Gastroesophageal sphincter (tissue), 4 donors: ENCODE results near the gene IL24. TPM values are rescaled to one million over a fixed set of nuclear protein-coding genes. Genes with fewer than 3 reads are reported as not detected.

Source experiments
- ATAC-seq: fragments of 150-250 bp; one replicate; pipeline ENCODE4 v1.9.1; 2016; ENCODE audit warnings: mild to moderate bottlenecking, moderate library complexity
- H3K27ac ChIP-seq, 4 donors: fragments of 200-600 bp; sonication (generic) in 3 of 4; 1 replicate in 3 of 4; 2 replicates in 1 of 4; pipeline ENCODE4 v1.5.1; 2016 to 2019
- H3K27me3 ChIP-seq: fragments of 200-600 bp; sonication (generic); one replicate; pipeline ENCODE4 v1.5.1; 2019
- H3K36me3 ChIP-seq, 2 donors: fragments of 200-600 bp; sonication (generic); one replicate each; pipeline ENCODE4 v1.5.1; 2019; ENCODE audit warnings: control low read depth in 1 of 2
- H3K4me1 ChIP-seq, 3 donors: fragments of 200-600 bp; sonication (generic); 1 replicate in 2 of 3; 2 replicates in 1 of 3; pipeline ENCODE4 v1.5.1; 2016 to 2019; ENCODE audit warnings: control low read depth in 2 of 3
- H3K4me3 ChIP-seq, 2 donors: fragments of 200-600 bp; sonication (generic); one replicate each; pipeline ENCODE4 v1.5.1; 2019; ENCODE audit warnings: mild to moderate bottlenecking in 1 of 2, moderate library complexity in 1 of 2
- H3K9me3 ChIP-seq, 3 donors: fragments of 200-600 bp; sonication (generic); one replicate each; pipeline ENCODE4 v1.5.1; 2017 to 2019; ENCODE audit warnings: control low read depth in 2 of 3
- CTCF ChIP-seq, 4 experiments: fragments of 200-600 bp in 2 of 4; fragments of 450-650 bp in 2 of 4; sonication (generic) in 1 of 4; IDR thresholded peaks; one replicate each; pipeline ENCODE4 v1.5.1; 2017 to 2019; ENCODE audit warnings: antibody characterized with exemption in 4 of 4, mild to moderate bottlenecking in 2 of 4, moderate library complexity in 2 of 4
- EP300 ChIP-seq: sonication (generic); formaldehyde crosslinking; IDR thresholded peaks from one replicate; pipeline ENCODE4 v1.6.1; 2017; ENCODE audit warnings: antibody characterized with exemption, mild to moderate bottlenecking
- POLR2A ChIP-seq, 2 donors: fragments of 450-650 bp; IDR thresholded peaks; one replicate each; pipeline ENCODE4 v1.6.1; 2017; ENCODE audit warnings: antibody characterized with exemption in 2 of 2, mild to moderate bottlenecking in 2 of 2, moderate library complexity in 1 of 2
- POLR2AphosphoS5 ChIP-seq: sonication (generic); formaldehyde crosslinking; IDR thresholded peaks from one replicate; pipeline ENCODE4 v1.6.1; 2017; ENCODE audit warnings: antibody characterized with exemption
- WGBS, 2 donors: methylation state at CpG; one replicate each; pipeline ENCODE4 v1.1.5; 2018; ENCODE audit warnings: low coverage in 1 of 2; 5-methylcytosine and 5-hydroxymethylcytosine counted together
- total RNA-seq, 4 donors: library from RNA; depleted of rRNA; stranded (reverse); fragments of >200 nt; gene quantifications; one replicate each; pipeline ENCODE4 v1.1.0, GENCODE V29; 2016

Gene IL24
- total RNA-seq, 4 donors from 2014 or later, result not detected

GRCh38 chr1:206908038-206908437 is 10.8 kb downstream of the IL24 start:
- ATAC-seq, result no peak

GRCh38 chr1:206909161-206909882 is 12.1 kb downstream of the IL24 start:
- ATAC-seq, result peak; percentile 71
- Histone ChIP-seq H3K27ac (peak overlapping the region in 3 of 4 donors; percentile 28 to 68 (median 52)), H3K4me1 (peaks cover 0 to 32% (median 10%) of the 10 kb centered on the region in 3 donors), H3K27me3 (peaks cover 46% of the 10 kb centered on the region), H3K9me3 (no peaks in the 10 kb centered on the region), H3K36me3 (no peaks in the 10 kb centered on the region), H3K4me3 (peak overlapping the region; percentile 29 to 62)
- TF ChIP-seq CTCF (IDR thresholded peaks at IDR 0.05), result peak in 1 of 4 experiments; percentile 7
- peak; percentile 78 for TF ChIP-seq POLR2AphosphoS5
- no peak for TF ChIP-seq POLR2A (IDR thresholded peaks at IDR 0.05)
- no peak for TF ChIP-seq EP300
- no CpG with 5 or more reads among the region's 69 CpGs for WGBS, 2 donors

More at GRCh38 chr1:206908038-206908437, 10.8 kb downstream of the IL24 start:
- Histone ChIP-seq H3K27ac (no peak overlapping the region), H3K4me1 (peaks cover 0 to 32% (median 10%) of the 10 kb centered on the region in 3 donors), H3K4me3 (no peak overlapping the region), H3K9me3 (no peaks in the 10 kb centered on the region), H3K36me3 (no peaks in the 10 kb centered on the region), H3K27me3 (peaks cover 34% of the 10 kb centered on the region)
- TF ChIP-seq POLR2AphosphoS5 (no peak), POLR2A (IDR thresholded peaks at IDR 0.05) (no peak), CTCF (IDR thresholded peaks at IDR 0.05) (no peak), EP300 (no peak)
- 86 to 88% methylated on average over 4 of the region's 10 CpGs for WGBS, 2 donors

GRCh38 chr1:206909883-206910318 is 12.7 kb downstream of the IL24 start:
- Histone ChIP-seq H3K9me3 (no peaks in the 10 kb centered on the region), H3K27me3 (peaks cover 51% of the 10 kb centered on the region), H3K36me3 (no peaks in the 10 kb centered on the region), H3K27ac (peak overlapping the region in 2 of 4 donors; percentile 28 to 68), H3K4me1 (peaks cover 0 to 32% (median 10%) of the 10 kb centered on the region in 3 donors), H3K4me3 (peak overlapping the region; percentile 29 to 62)
- 32% methylated on average over 3 of the region's 14 CpGs; no CpG with 5 or more reads in 1 of the 2 donors for WGBS, 2 donors
- no peak for TF ChIP-seq POLR2AphosphoS5
- TF ChIP-seq CTCF (IDR thresholded peaks at IDR 0.05), result no peak
- no peak for TF ChIP-seq EP300
- no peak for TF ChIP-seq POLR2A (IDR thresholded peaks at IDR 0.05)
- ATAC-seq, result peak; percentile 5

- WGBS, 2 donors, result 0% methylated on average over 1 of the region's 1 CpG
- TF ChIP-seq POLR2A (IDR thresholded peaks at IDR 0.05) (no peak), POLR2AphosphoS5 (no peak), CTCF (IDR thresholded peaks at IDR 0.05) (peak; percentile 61 to 86 (median 80)), EP300 (no peak)
- H3K36me3 ChIP-seq, result no peaks in the 10 kb centered on the region
- peaks cover 63% of the 10 kb centered on the region for H3K27me3 ChIP-seq
- peaks cover 0 to 32% (median 10%) of the 10 kb centered on the region in 3 donors for H3K4me1 ChIP-seq
- H3K9me3 ChIP-seq, result no peaks in the 10 kb centered on the region
- no peak for ATAC-seq
- H3K4me3 ChIP-seq, result no peak overlapping the region
- H3K27ac ChIP-seq, result no peak overlapping the region
These were observed 13.9 kb downstream of the IL24 start for GRCh38 chr1:206911064-206911663.
